ENCODE measurements around the gene SLC9A9. TPM values are rescaled to one million over a fixed set of nuclear protein-coding genes. Genes with fewer than 3 reads are reported as not detected.

The SLC9A9 gene
- total and polyA plus RNA-seq, 4 donors, result 3.3 to 15.0 (median 6.1) TPM

- H3K27ac ChIP-seq (ENCODE audit: low read depth in 1 of 2, low read length in 2 of 2), result no peak overlapping the region
- H3K4me3 ChIP-seq (ENCODE audit: low read depth in 1 of 3, low read length in 3 of 3), result no peak overlapping the region
- no peak overlapping the region for H3K9ac ChIP-seq (ENCODE audit: low read depth in 1 of 2, low read length in 2 of 2)
- no peak for TF ChIP-seq RXRA (IDR thresholded peaks at IDR 0.05)
- no peak for TF ChIP-seq EGR1 (IDR thresholded peaks at IDR 0.05; ENCODE audit: low read depth in 2 of 2)
- TF ChIP-seq MAX (IDR thresholded peaks at IDR 0.05), result no peak
- TF ChIP-seq HNF4G (IDR thresholded peaks at IDR 0.05), result no peak
- TF ChIP-seq RAD21 (IDR thresholded peaks at IDR 0.05), result no peak
- no peak for TF ChIP-seq FOXA1 (IDR thresholded peaks at IDR 0.05)
- no peak for TF ChIP-seq YY1 (IDR thresholded peaks at IDR 0.05)
- TF ChIP-seq TAF1 (conservative IDR thresholded peaks at IDR 0.05), result no peak
- no peak for TF ChIP-seq JUND (IDR thresholded peaks at IDR 0.05)
- TF ChIP-seq REST (IDR thresholded peaks at IDR 0.05), result no peak
- no peak for TF ChIP-seq NR2F2 (IDR thresholded peaks at IDR 0.05)
- TF ChIP-seq SP1 (IDR thresholded peaks at IDR 0.05), result no peak
- TF ChIP-seq ATF3 (IDR thresholded peaks at IDR 0.05), result no peak
- no peak for TF ChIP-seq CTCF (IDR thresholded peaks at IDR 0.05; ENCODE audit: low read depth, low read length, missing input control)
- TF ChIP-seq HNF4A (conservative IDR thresholded peaks at IDR 0.05), result no peak
- no peak for TF ChIP-seq ZBTB33 (IDR thresholded peaks at IDR 0.05)
- H3K9me3 ChIP-seq (ENCODE audit: control insufficient read depth in 4 of 4, low read length in 3 of 4), result peaks cover 0 to 5% (median 3%) of the 10 kb centered on the region in 4 donors
- H3K36me3 ChIP-seq (ENCODE audit: control insufficient read depth in 4 of 4, insufficient read depth in 3 of 4, low read depth in 1 of 4, low read length in 3 of 4), result no peaks in the 10 kb centered on the region
- H3K27me3 ChIP-seq (ENCODE audit: control insufficient read depth in 4 of 4, insufficient read depth in 4 of 4, low read length in 3 of 4), result no peaks in the 10 kb centered on the region
- no peaks in the 10 kb centered on the region for H3K4me1 ChIP-seq (ENCODE audit: control insufficient read depth in 4 of 4, insufficient read depth in 4 of 4, low read length in 3 of 4)
- no peak for DNase-seq (ENCODE audit: low spot score)
- whole genome bisulfite sequencing, result 96% methylated on average over 3 of the region's 3 CpGs
Measured at GRCh38 chr3:143640774-143641173, 207.5 kb downstream of the SLC9A9 start.

GRCh38 chr3:143637133-143637532 lies 211.1 kb downstream of the SLC9A9 start:
- Histone ChIP-seq H3K27me3 (ENCODE audit: control insufficient read depth in 4 of 4, insufficient read depth in 4 of 4, low read length in 3 of 4) (no peaks in the 10 kb centered on the region), H3K27ac (ENCODE audit: low read depth in 1 of 2, low read length in 2 of 2) (no peak overlapping the region), H3K4me1 (ENCODE audit: control insufficient read depth in 4 of 4, insufficient read depth in 4 of 4, low read length in 3 of 4) (no peaks in the 10 kb centered on the region), H3K9ac (ENCODE audit: low read depth in 1 of 2, low read length in 2 of 2) (no peak overlapping the region), H3K36me3 (ENCODE audit: control insufficient read depth in 4 of 4, insufficient read depth in 3 of 4, low read depth in 1 of 4, low read length in 3 of 4) (no peaks in the 10 kb centered on the region), H3K4me3 (ENCODE audit: low read depth in 1 of 3, low read length in 3 of 3) (no peak overlapping the region), H3K9me3 (ENCODE audit: control insufficient read depth in 4 of 4, low read length in 3 of 4) (peaks cover 0 to 5% (median 3%) of the 10 kb centered on the region in 4 donors)
- WGBS, result 86% methylated on average over 1 of the region's 1 CpG
- no peak for DNase-seq (ENCODE audit: low spot score)
- TF ChIP-seq MAX (IDR thresholded peaks at IDR 0.05) (no peak), FOXA1 (IDR thresholded peaks at IDR 0.05) (no peak), SP1 (IDR thresholded peaks at IDR 0.05) (no peak), YY1 (IDR thresholded peaks at IDR 0.05) (no peak), RAD21 (IDR thresholded peaks at IDR 0.05) (no peak), RXRA (IDR thresholded peaks at IDR 0.05) (no peak), ZBTB33 (IDR thresholded peaks at IDR 0.05) (no peak), JUND (IDR thresholded peaks at IDR 0.05) (no peak), ATF3 (IDR thresholded peaks at IDR 0.05) (no peak), GABPA (IDR thresholded peaks at IDR 0.05 in 1 of 2, conservative IDR thresholded peaks at IDR 0.05 in 1 of 2) (no peak), EGR1 (IDR thresholded peaks at IDR 0.05; ENCODE audit: low read depth in 2 of 2) (no peak), FOXA2 (IDR thresholded peaks at IDR 0.05) (no peak)
